ENCODE results near the gene MAPK1IP1L. TPM values are rescaled to one million over a fixed set of nuclear protein-coding genes. Genes with fewer than 3 reads are reported as not detected.
"Not testable (repeated sequence)": the region's sequence is repeated elsewhere in the genome, so short reads cannot be mapped to it uniquely, and the experiment has no call there.

MAPK1IP1L gene
- total and polyA plus RNA-seq, 2 experiments from 2014 or later, result 79.4 to 92.5 TPM

GRCh38 chr14:55073856-55074255, 22.4 kb downstream of the MAPK1IP1L start:
- DNase-seq, result peak; percentile 79
- H4K20me1 ChIP-seq (ENCODE audit: insufficient read depth), result no peaks in the 10 kb centered on the region
- peak overlapping the region; percentile 32 for H3K27ac ChIP-seq
- no peaks in the 10 kb centered on the region for H3K9me2 ChIP-seq (ENCODE audit: insufficient read depth)
- H3K27me3 ChIP-seq (replicated peaks; ENCODE audit: insufficient read depth), result no peaks in the 10 kb centered on the region
- H2AFZ ChIP-seq, result 0 out of 2 replicates have a peak overlapping the region, but pooled peaks have one; percentile 1
- 43 to 59% methylated on average over 2 of the region's 2 CpGs for WGBS, 2 experiments (ENCODE audit: low coverage in 1 of 2, low lambda C conversion rate in 2 of 2, missing lambda C conversion rate in 2 of 2)
- H3K36me3 ChIP-seq (ENCODE audit: low read depth), result no peaks in the 10 kb centered on the region
- peak overlapping the region; percentile 22 for H3K4me2 ChIP-seq (ENCODE audit: unreplicated experiment)
- no peaks in the 10 kb centered on the region for H3K9me3 ChIP-seq (ENCODE audit: low read depth)
- H3K9ac ChIP-seq, result peak overlapping the region; percentile 50
- no peaks in the 10 kb centered on the region for H3K79me2 ChIP-seq (ENCODE audit: insufficient read depth)
- H3K4me1 ChIP-seq (ENCODE audit: insufficient read depth), result peaks cover 45% of the 10 kb centered on the region
- TF ChIP-seq EZH2phosphoT487 (IDR thresholded peaks at IDR 0.05; ENCODE audit: insufficient read depth, low read depth) (no peak), EZH2 (IDR thresholded peaks at IDR 0.05; ENCODE audit: insufficient read depth, poor library complexity, severe bottlenecking) (no peak)
- in situ Hi-C loops (cut with MboI), result no loop called here
- H3F3A ChIP-seq (ENCODE audit: insufficient read depth), result peaks cover 45% of the 10 kb centered on the region
- H3K4me3 ChIP-seq, result no peak overlapping the region

- WGBS, 2 experiments (ENCODE audit: low coverage in 1 of 2, low lambda C conversion rate in 2 of 2, missing lambda C conversion rate in 2 of 2), result 14% methylated on average over 5 of the region's 5 CpGs
- in situ Hi-C loops (cut with MboI), result no loop called here
- Histone ChIP-seq H3F3A (ENCODE audit: insufficient read depth) (peaks cover 37% of the 10 kb centered on the region), H3K36me3 (ENCODE audit: low read depth) (no peaks in the 10 kb centered on the region), H3K79me2 (ENCODE audit: insufficient read depth) (no peaks in the 10 kb centered on the region), H3K9me3 (ENCODE audit: low read depth) (no peaks in the 10 kb centered on the region), H2AFZ (peak overlapping the region; percentile 33; the same call in 1 of the 2 replicates), H3K9ac (peak overlapping the region; percentile 19; the same call in 1 of the 2 replicates), H3K4me2 (ENCODE audit: unreplicated experiment) (peak overlapping the region; percentile 3), H3K4me1 (ENCODE audit: insufficient read depth) (peaks cover 45% of the 10 kb centered on the region), H3K9me2 (ENCODE audit: insufficient read depth) (no peaks in the 10 kb centered on the region), H3K4me3 (no peak overlapping the region), H3K27ac (0 out of 2 replicates have a peak overlapping the region, but pooled peaks have one; percentile 32), H4K20me1 (ENCODE audit: insufficient read depth) (no peaks in the 10 kb centered on the region), H3K27me3 (replicated peaks; ENCODE audit: insufficient read depth) (no peaks in the 10 kb centered on the region)
- DNase-seq, result peak; percentile 56
- TF ChIP-seq EZH2 (IDR thresholded peaks at IDR 0.05; ENCODE audit: insufficient read depth, poor library complexity, severe bottlenecking), result no peak
- TF ChIP-seq EZH2phosphoT487 (IDR thresholded peaks at IDR 0.05; ENCODE audit: insufficient read depth, low read depth), result no peak
Observed at GRCh38 chr14:55074662-55075061, 23.2 kb downstream of the MAPK1IP1L start.

- H3K9ac ChIP-seq, result peak overlapping the region; percentile 13; the same call in 1 of the 2 replicates
- TF ChIP-seq EZH2phosphoT487 (IDR thresholded peaks at IDR 0.05; ENCODE audit: insufficient read depth, low read depth) (no peak), EZH2 (IDR thresholded peaks at IDR 0.05; ENCODE audit: insufficient read depth, poor library complexity, severe bottlenecking) (no peak)
Observed at GRCh38 chr14:55075628-55076175, 24.3 kb downstream of the MAPK1IP1L start.

GRCh38 chr14:55077170-55078151, 26.0 kb downstream of the MAPK1IP1L start:
- Histone ChIP-seq H3K27me3 (replicated peaks; ENCODE audit: insufficient read depth) (no peaks in the 10 kb centered on the region), H3K4me2 (ENCODE audit: unreplicated experiment) (no peak overlapping the region), H3K4me1 (ENCODE audit: insufficient read depth) (peaks cover 34% of the 10 kb centered on the region), H3K27ac (peak overlapping the region; percentile 29), H3K79me2 (ENCODE audit: insufficient read depth) (no peaks in the 10 kb centered on the region), H3K9ac (no peak overlapping the region), H3F3A (ENCODE audit: insufficient read depth) (peaks cover 12% of the 10 kb centered on the region), H3K9me3 (ENCODE audit: low read depth) (no peaks in the 10 kb centered on the region), H3K36me3 (ENCODE audit: low read depth) (no peaks in the 10 kb centered on the region), H3K9me2 (ENCODE audit: insufficient read depth) (no peaks in the 10 kb centered on the region), H4K20me1 (ENCODE audit: insufficient read depth) (no peaks in the 10 kb centered on the region), H2AFZ (no peak overlapping the region), H3K4me3 (no peak overlapping the region)
- TF ChIP-seq EZH2phosphoT487 (IDR thresholded peaks at IDR 0.05; ENCODE audit: insufficient read depth, low read depth) (no peak), EZH2 (IDR thresholded peaks at IDR 0.05; ENCODE audit: insufficient read depth, poor library complexity, severe bottlenecking) (no peak)
- DNase-seq, result peak; percentile 78
- in situ Hi-C loops (cut with MboI), result no loop called here
- 64% methylated on average over 17 of the region's 17 CpGs for WGBS, 2 experiments (ENCODE audit: low coverage in 1 of 2, low lambda C conversion rate in 2 of 2, missing lambda C conversion rate in 2 of 2)

More at GRCh38 chr14:55075628-55076175, 24.3 kb downstream of the MAPK1IP1L start:
- Histone ChIP-seq H3K27me3 (replicated peaks; ENCODE audit: insufficient read depth) (no peaks in the 10 kb centered on the region), H3K4me3 (no peak overlapping the region), H4K20me1 (ENCODE audit: insufficient read depth) (no peaks in the 10 kb centered on the region), H3K4me1 (ENCODE audit: insufficient read depth) (peaks cover 45% of the 10 kb centered on the region), H3K79me2 (ENCODE audit: insufficient read depth) (no peaks in the 10 kb centered on the region), H3K9me2 (ENCODE audit: insufficient read depth) (no peaks in the 10 kb centered on the region), H3K4me2 (ENCODE audit: unreplicated experiment) (peak overlapping the region; percentile 10), H2AFZ (no peak overlapping the region), H3F3A (ENCODE audit: insufficient read depth) (peaks cover 26% of the 10 kb centered on the region), H3K36me3 (ENCODE audit: low read depth) (no peaks in the 10 kb centered on the region), H3K9me3 (ENCODE audit: low read depth) (no peaks in the 10 kb centered on the region), H3K27ac (no peak overlapping the region)
- in situ Hi-C loops (cut with MboI), result no loop called here
- 75 to 83% methylated on average over 3 of the region's 3 CpGs for WGBS, 2 experiments (ENCODE audit: low coverage in 1 of 2, low lambda C conversion rate in 2 of 2, missing lambda C conversion rate in 2 of 2)
- DNase-seq, result peak; percentile 74

- 80 to 81% methylated on average over 6 of the region's 6 CpGs for WGBS, 2 experiments (ENCODE audit: low coverage in 1 of 2, low lambda C conversion rate in 2 of 2, missing lambda C conversion rate in 2 of 2)
- in situ Hi-C loops (cut with MboI); H3K9me2 ChIP-seq (ENCODE audit: insufficient read depth): not testable (repeated sequence)
Observed at GRCh38 chr14:55079961-55080360, 28.5 kb downstream of the MAPK1IP1L start.

More at GRCh38 chr14:55079961-55080360, 28.5 kb downstream of the MAPK1IP1L start:
- H3K9ac ChIP-seq; H2AFZ ChIP-seq; H3K27me3 ChIP-seq (replicated peaks; ENCODE audit: insufficient read depth); H4K20me1 ChIP-seq (ENCODE audit: insufficient read depth); H3K4me3 ChIP-seq; H3K36me3 ChIP-seq (ENCODE audit: low read depth); H3K9me3 ChIP-seq (ENCODE audit: low read depth); H3K27ac ChIP-seq; DNase-seq; H3K4me2 ChIP-seq (ENCODE audit: unreplicated experiment); H3F3A ChIP-seq (ENCODE audit: insufficient read depth); H3K79me2 ChIP-seq (ENCODE audit: insufficient read depth): not testable (repeated sequence)
- H3K4me1 ChIP-seq (ENCODE audit: insufficient read depth), result peaks cover 14% of the 10 kb centered on the region; the same call in 1 of the 2 replicates

Data from GM23248 (cell line).